Stimulated activated CD4-positive, alpha-beta T cell treated with anti-CD3 and anti-CD28 coated beads, TNF-alpha, amount 100 ng/mL, for 24 hours (primary cell): ENCODE data around the gene STAT3.
A peak's percentile ranks its signal among the peaks of the same experiment; 100 is the strongest.
"Not testable (repeated sequence)": the region's sequence is repeated elsewhere in the genome, so short reads cannot be mapped to it uniquely, and the experiment has no call there.

Experiments used
- DNase-seq, 3 experiments: peaks; one replicate each; pipeline ENCODE4 v3.0.0-alpha.2; 2020; ENCODE audit warnings: low read depth in 3 of 3

Gene STAT3

GRCh38 chr17:42316755-42317154 is 71.5 kb downstream of the STAT3 start:
- DNase-seq = no peak

GRCh38 chr17:42315402-42316156 is 72.7 kb downstream of the STAT3 start:
- no peak for DNase-seq

- no peak for DNase-seq
Observed at GRCh38 chr17:42313773-42314566, 74.3 kb downstream of the STAT3 start.

- no peak for DNase-seq
Observed at GRCh38 chr17:42313389-42313772, 74.9 kb downstream of the STAT3 start.

GRCh38 chr17:42312285-42313130 is 75.7 kb downstream of the STAT3 start:
- DNase-seq = peak; percentile 63 to 82 (median 67)

GRCh38 chr17:42312035-42312284 is 76.3 kb downstream of the STAT3 start:
- DNase-seq = no peak

GRCh38 chr17:42311240-42312034 is 76.8 kb downstream of the STAT3 start:
- no peak for DNase-seq

GRCh38 chr17:42310787-42311215 is 77.4 kb downstream of the STAT3 start:
- peak in 1 of 3 experiments; percentile 38 for DNase-seq

GRCh38 chr17:42309986-42310786 is 78.1 kb downstream of the STAT3 start:
- no peak for DNase-seq

- no peak for DNase-seq
Observed at GRCh38 chr17:42309142-42309541, 79.1 kb downstream of the STAT3 start.

GRCh38 chr17:42308446-42308845 is 79.8 kb downstream of the STAT3 start:
- no peak for DNase-seq

- no peak for DNase-seq
Observed at GRCh38 chr17:42307362-42307927, 80.8 kb downstream of the STAT3 start.

- DNase-seq = no peak
Observed at GRCh38 chr17:42306385-42306667, 81.9 kb downstream of the STAT3 start.

GRCh38 chr17:42305543-42306384 is 82.5 kb downstream of the STAT3 start:
- no peak for DNase-seq

GRCh38 chr17:42305031-42305330 is 83.3 kb downstream of the STAT3 start:
- DNase-seq = not testable (repeated sequence)

GRCh38 chr17:42304187-42305030 is 83.8 kb downstream of the STAT3 start:
- DNase-seq = no peak

GRCh38 chr17:42303694-42304093 is 84.5 kb downstream of the STAT3 start:
- DNase-seq = no peak

GRCh38 chr17:42301022-42301421 is 87.2 kb downstream of the STAT3 start:
- no peak for DNase-seq

- DNase-seq = not testable (repeated sequence)
Observed at GRCh38 chr17:42299913-42300312, 88.3 kb downstream of the STAT3 start.
